GM12892 (cell line): ENCODE data around the gene MGAT5.

ENCODE experiments used
- POLR2A ChIP-seq: IDR thresholded peaks from 2 replicates; pipeline ENCODE4 v1.6.1; 2011; ENCODE audit warnings: low read depth, low read length, control low read depth
- TAF1 ChIP-seq: IDR thresholded peaks from 2 replicates; pipeline ENCODE4 v1.6.1; 2011; ENCODE audit warnings: low read depth, mild to moderate bottlenecking, control low read depth, low read length, borderline replicate concordance

DNA sequence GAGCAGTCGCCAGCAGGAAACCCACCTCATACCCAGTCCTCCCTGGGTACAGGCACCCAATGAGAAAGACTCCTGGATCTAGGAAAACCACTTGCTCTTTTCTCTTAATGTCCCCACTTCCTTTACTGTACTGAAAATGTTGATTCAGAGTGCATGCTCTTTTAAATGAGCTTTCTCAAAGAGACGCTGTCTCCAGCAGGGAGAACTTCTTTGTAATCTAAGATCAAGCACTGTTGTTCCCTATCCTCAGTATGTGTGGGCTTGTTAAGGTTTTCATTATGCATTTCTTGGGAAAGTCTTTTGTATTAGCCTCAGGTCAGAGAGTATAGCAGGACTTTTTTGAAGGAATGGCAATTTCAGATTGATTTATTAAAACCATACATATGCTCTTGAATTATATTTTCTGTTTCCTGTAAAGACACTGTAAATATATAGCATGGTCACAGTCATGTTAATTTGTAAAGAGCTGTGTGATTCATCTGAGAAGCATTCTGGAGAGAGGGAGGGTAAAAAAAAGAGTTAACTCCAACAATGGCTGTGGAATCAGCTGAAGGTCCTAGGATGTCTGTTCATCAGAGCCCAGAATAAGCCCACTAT is 178.1 kb downstream of the MGAT5 start:
- TF ChIP-seq POLR2A (no peak), TAF1 (no peak)
